Activated T-helper 1 cell treated with anti-CD3 and anti-CD28 coated beads, Interleukin-2, amount 50 U/mL, for 16 hours (primary cell): ENCODE measurements around the gene LHFPL2.
"Not testable (repeated sequence)": the region's sequence is repeated elsewhere in the genome, so short reads cannot be mapped to it uniquely, and the experiment has no call there.

Experiments used
- DNase-seq, 2 donors: peaks; one replicate each; pipeline ENCODE4 v3.0.0-alpha.2; 2020; ENCODE audit warnings: low read depth in 1 of 2, low spot score in 1 of 2

LHFPL2 gene

DNA sequence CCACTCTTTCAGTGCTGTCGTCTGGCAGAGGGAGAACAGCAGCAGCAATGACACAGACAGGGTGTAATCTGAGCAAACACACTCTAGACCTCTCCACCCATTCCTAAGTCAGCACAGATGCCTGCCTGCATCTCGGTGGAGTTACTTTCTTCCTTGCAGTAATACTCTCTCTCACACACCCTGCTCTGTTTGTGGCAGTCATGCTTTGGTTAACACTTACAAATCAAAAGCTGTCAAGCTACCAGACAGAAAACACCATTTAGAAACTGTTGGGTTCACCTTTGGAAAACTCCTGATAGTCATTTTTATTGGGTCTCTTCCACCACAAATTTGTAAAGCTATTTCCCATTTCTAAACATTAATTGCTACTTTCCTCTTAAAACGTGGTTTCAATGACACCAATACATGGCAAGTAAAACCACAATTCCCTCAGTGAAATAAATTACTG lies 27.3 kb downstream of the LHFPL2 start:
- no peak for DNase-seq

DNA sequence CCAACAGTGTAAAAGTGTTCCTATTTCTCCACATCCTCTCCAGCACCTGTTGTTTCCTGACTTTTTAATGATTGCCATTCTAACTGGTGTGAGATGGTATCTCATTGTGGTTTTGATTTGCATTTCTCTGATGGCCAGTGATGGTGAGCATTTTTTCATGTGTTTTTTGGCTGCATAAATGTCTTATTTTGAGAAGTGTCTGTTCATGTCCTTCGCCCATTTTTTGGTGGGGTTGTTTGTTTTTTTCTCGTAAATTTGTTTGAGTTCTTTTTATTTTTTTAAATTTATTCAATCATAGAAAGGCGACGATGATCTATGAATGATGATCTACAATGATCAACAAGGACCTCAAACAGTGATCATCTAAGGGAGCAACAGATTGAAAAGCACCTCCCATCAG lies 28.5 kb downstream of the LHFPL2 start:
- not testable (repeated sequence) for DNase-seq

- no peak for DNase-seq
Observed at GRCh38 chr5:78618303-78618702, 30.3 kb downstream of the LHFPL2 start.

DNA sequence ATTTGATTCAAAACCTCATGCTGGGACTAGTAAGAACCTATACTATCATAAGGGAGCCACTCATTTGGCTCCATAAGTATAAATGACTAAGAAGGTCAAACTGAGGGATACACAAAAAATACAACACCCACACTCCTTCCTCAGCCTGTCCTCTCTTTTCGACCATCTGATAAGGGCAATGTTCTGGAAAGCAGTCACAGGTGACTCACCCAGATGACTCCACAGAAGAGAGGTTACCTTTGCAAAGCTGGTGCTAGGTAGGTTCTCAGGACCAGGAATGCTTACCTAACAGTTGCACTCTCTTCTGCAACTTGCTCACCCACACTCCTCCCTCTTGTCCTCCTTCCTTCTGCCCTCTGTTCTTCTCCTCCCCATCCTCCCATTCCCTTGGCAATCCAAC lies 32.9 kb downstream of the LHFPL2 start:
- DNase-seq: no peak

DNA sequence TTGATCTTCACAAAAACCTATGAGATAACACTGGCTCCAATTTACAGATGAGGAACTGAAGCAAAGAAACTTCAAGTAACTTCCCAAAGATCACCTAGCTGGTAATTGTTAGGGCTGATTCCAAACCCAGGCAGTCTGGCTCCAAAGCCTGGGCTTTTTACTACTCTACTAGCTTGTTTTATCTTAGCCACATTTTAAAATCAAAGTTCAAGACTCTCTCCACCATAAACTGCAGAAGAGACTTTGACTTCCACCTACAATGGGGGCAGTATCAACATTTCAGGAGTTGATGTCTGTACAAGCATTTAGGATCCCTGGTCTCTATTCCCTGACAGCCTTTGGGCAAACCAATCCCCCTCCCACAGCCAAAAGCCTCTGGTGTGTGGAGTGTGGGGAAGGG lies 33.8 kb downstream of the LHFPL2 start:
- DNase-seq: no peak

DNA sequence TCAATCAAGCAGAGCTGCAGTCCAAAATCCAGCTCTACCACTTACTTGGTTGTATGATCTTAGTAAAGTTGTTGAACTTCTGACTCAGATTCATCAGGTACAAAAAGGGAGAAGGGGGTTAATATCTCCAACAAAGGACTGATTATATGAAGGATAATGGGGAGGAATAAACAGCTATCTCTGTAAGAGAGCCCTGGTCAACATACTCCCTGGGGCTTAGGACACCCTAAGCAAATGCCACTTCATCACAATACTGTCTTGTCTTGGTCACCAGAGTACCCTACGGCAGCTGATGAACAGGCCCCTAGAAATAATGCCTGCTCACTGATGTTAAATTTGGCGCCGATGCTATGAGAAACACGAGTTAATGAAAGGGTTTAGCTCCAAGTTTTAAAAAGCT lies 34.8 kb downstream of the LHFPL2 start:
- no peak for DNase-seq

DNA sequence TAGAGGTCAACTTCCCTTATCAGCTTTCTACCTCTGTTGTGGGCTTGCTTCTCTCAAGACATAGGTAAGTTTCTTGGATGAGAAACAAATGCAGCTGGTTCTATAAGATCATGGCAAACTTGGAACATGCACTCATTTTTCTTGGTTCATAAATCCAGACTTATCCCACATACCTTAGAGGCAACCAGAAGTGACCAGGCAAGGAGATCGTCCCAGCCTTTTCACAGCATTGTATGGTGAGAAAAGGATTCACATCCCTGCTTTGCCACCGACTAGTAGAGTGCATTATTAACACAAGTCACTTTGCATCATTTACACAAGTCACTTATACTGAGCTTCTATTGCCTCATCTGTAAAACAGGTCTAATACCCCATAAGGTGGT lies 35.4 kb downstream of the LHFPL2 start:
- DNase-seq: no peak

DNA sequence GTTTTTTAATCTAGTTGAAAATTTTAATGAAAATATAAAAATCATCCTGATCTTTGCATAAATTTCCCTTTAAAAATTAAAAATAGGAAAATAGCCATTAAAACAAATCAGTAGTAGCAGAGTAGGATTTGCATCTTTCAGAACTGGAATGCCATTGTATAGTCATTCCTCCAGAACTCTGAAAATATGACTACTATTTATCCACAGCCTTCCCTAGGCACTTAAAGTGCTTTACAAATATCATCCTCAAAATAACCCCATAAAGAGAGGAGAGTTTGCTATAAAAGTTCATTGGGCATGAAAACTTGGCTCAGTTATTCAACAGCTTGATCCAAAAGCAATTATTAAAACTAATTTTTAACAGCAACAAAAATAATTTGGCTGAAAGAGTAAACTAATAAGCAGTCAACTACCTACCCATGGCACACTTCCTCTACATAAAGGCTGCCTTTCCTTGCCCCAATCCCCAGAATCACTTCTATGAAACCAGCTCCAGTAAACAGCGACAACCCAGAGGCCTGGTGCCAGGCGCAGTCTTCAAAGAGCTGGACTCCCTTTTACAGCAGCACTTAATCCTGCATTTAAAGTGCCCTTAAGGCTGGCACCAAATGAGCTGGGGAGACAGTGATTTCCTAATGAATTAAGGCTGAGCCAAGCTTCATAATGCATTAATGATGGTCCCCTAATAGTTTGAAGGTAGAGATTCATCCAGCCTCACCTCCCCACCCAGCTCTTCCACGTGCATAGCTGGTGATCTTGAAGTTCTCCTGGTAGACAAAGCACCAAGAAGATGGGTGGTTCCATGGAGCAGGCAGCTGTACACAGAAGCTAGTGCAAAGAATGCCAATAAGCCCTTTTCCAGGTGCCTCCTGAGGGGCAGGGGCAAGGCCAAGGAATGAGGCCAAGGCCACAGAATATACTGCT lies 36.1 kb downstream of the LHFPL2 start:
- no peak for DNase-seq

- DNase-seq: no peak
Observed at GRCh38 chr5:78611126-78611605, 37.4 kb downstream of the LHFPL2 start.

DNA sequence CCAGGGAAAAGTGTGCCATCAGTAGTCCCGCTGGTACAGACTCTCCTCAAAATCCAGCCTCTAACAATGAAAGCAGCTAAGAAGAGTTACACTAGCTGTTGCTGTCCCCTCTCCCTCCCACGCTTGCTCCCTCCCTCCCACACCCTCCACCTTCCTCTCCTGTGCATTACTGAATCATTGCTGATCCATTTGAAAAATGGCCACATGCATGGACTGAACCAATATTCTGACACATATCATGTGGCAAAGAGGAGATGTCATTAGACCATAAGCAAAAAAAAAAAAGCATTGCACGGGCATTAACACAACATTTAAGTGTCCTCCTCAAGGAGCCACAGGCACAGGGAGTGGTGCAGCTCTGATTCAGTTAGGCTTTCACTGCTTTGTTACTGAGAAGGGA lies 37.9 kb downstream of the LHFPL2 start:
- no peak for DNase-seq

DNA sequence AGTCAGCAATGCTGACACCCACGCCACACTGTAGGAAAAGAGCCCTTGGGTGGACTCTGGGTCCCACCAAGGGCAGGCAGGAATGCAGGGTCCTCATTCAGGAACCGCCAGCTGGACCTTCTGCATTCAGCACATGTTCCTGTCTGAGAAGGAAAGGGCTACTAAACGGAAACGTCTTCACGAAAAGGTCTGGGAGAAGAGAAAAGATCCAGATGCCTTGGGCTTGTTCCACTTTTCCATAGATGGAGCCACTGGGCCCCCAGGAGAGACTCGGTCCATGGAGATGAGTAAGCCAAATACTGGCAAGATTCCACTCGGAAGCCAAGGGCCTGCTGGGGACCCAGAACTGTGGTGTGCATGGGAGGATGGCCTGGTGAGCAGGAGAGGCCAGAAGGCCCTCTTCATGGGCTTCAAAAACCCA lies 38.4 kb downstream of the LHFPL2 start:
- DNase-seq: no peak

DNA sequence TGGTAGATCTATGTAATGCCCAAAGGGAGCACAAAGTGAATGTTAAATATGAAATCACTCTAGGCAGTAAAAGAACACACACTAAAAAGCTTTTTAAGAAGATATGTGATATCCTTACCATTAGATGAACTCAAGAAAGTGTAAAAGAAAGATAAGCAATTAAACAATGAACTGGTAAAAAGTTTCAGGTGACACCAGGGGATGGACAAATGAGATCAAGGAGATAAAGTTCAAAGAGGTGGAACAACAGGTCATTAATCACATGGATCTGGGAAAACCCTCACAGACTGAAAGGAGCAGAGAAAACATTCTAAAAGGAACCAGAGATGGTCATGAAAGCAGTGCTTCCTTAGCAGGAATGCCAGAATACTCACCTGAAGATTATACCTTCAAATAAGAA lies 40.7 kb downstream of the LHFPL2 start:
- DNase-seq: no peak

GRCh38 chr5:78606241-78606640 lies 42.3 kb downstream of the LHFPL2 start:
- no peak for DNase-seq

DNA sequence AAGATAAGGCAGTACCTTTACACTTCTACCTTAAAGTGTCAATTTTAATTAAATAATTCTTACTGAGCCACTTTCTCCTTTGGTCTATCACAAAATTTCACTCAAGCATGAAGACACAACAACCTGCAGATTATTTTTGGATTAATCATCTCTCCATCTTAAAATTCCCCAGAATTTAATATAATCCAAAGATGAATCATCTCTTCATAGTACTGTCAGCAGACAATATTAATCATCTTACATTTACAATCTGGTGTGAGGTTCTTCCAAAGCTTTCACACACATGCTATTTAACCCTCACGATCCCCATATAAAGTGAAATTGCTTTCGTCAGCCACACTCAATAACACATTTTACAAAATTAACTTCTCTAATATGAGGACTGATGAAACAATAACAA lies 43.0 kb downstream of the LHFPL2 start:
- no peak for DNase-seq

DNA sequence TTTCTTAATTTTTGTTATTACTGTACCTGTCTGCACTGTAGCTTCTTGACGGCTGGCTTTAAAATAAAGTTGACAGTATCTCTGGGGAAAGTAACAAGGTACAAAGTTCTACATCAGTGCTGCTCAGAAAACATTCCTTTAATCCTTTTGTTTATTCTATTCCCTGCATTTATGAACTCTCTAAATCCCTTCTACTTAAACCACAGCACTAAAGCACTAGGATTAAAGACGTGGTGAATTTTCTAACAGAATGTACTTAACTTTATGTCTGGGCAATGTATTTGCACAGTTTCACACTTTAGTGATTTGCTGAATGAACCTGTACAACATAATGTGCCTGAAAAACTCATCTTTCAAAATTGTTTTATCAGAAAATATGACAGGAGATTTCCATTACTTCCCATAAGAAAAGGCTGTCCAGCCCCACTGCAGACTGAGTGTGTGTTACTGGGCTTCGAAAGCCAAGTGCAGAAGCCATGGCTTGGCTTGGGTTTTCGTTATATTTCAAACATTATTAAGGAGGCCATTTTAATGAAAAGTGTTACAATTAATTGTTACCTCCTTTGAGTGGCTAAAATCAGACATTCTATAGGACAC lies 43.8 kb downstream of the LHFPL2 start:
- no peak for DNase-seq

GRCh38 chr5:78603636-78604175 lies 44.9 kb downstream of the LHFPL2 start:
- no peak for DNase-seq

- no peak for DNase-seq
Observed at GRCh38 chr5:78602400-78602799, 46.2 kb downstream of the LHFPL2 start.

GRCh38 chr5:78601559-78602314 lies 46.8 kb downstream of the LHFPL2 start:
- DNase-seq: no peak

GRCh38 chr5:78600687-78601414 lies 47.7 kb downstream of the LHFPL2 start:
- DNase-seq: no peak

DNA sequence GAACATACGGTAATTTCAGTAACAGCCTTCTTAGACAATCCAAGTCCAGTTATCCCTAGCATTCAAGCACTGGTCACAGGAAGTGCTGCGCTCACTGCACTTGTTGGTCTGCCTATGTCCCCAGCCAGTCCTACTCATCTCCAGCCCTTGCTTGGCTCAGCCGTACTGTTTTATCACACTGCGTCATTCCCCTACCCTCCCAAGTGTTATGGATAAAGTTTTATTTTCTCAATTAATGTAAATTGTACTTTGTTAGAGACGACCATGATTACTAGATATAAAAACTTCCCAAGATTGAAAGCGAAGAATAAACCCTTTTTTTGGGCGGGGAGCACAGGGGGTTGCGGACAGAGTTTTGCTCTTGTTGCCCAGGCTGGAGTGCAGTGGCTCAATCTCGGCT lies 49.6 kb downstream of the LHFPL2 start:
- DNase-seq: no peak

GRCh38 chr5:78597974-78598371 lies 50.6 kb downstream of the LHFPL2 start:
- no peak for DNase-seq
